HEK293 (cell line): ENCODE measurements around the gene NPRL2.
A peak's percentile ranks its signal among the peaks of the same experiment; 100 is the strongest.

Source experiments
- CTCF ChIA-PET: fragments of 350-600 bp; formaldehyde crosslinking; extraction: SDS; loops from one replicate; lab custom pipeline; 2021; ENCODE audit warnings: antibody characterized with exemption; lab: Yijun Ruan, JAX
- POLR2A ChIA-PET: fragments of 300-600 bp; formaldehyde crosslinking; extraction: SDS; loops from one replicate; lab custom pipeline; 2020; ENCODE audit warnings: antibody characterized with exemption, inconsistent platforms; lab: Yijun Ruan, JAX
- H3K27ac ChIP-seq: fragments of 200-500 bp; sonication (Bioruptor generic); 2 replicates; pipeline ENCODE4 v1.5.1; 2014; ENCODE audit warnings: low read depth, low read length, control low read depth, inconsistent platforms; ENCODE audit errors: extremely low read depth
- H3K36me3 ChIP-seq, 2 experiments: fragments of 200-500 bp in 1 of 2; sonication (Bioruptor generic) in 1 of 2; 1 replicate in 1 of 2; 2 replicates in 1 of 2; pipeline ENCODE4 v1.5.1; 2014 to 2017; ENCODE audit warnings: inconsistent platforms in 2 of 2, low read length in 2 of 2; ENCODE audit not compliant: control insufficient read depth in 2 of 2, insufficient read depth in 1 of 2
- H3K4me1 ChIP-seq: fragments of 200-500 bp; sonication (Bioruptor generic); 2 replicates; pipeline ENCODE4 v1.5.1; 2014; ENCODE audit warnings: mild to moderate bottlenecking, low read length, inconsistent platforms; ENCODE audit not compliant: control insufficient read depth, insufficient read depth
- H3K4me3 ChIP-seq: 2 replicates; pipeline ENCODE4 v1.5.1; 2011; ENCODE audit warnings: low read depth, mild to moderate bottlenecking, control low read depth, low read length, moderate library complexity
- H3K9me3 ChIP-seq: fragments of 200-500 bp; sonication (Bioruptor generic); 2 replicates; pipeline ENCODE4 v1.5.1; 2014; ENCODE audit warnings: low read depth, low read length, inconsistent platforms; ENCODE audit not compliant: control insufficient read depth, insufficient read depth
- GLIS1 ChIP-seq: fragments of 450-650 bp; formaldehyde crosslinking; IDR thresholded peaks from 2 replicates; pipeline ENCODE4 v1.5.1; 2016; ENCODE audit warnings: missing biosample characterization, missing genetic modification characterization
- KLF8 ChIP-seq: fragments of 450-650 bp; formaldehyde crosslinking; IDR thresholded peaks from 2 replicates; pipeline ENCODE4 v1.5.1; 2016; ENCODE audit warnings: missing biosample characterization, missing genetic modification characterization
- MZF1 ChIP-seq: fragments of 450-650 bp; formaldehyde crosslinking; IDR thresholded peaks from 2 replicates; pipeline ENCODE4 v1.5.1; 2017; ENCODE audit warnings: missing biosample characterization, missing genetic modification characterization, borderline replicate concordance
- OSR2 ChIP-seq: fragments of 450-650 bp; formaldehyde crosslinking; IDR thresholded peaks from 2 replicates; pipeline ENCODE4 v1.5.1; 2016; ENCODE audit warnings: missing biosample characterization, missing genetic modification characterization
- OVOL3 ChIP-seq: fragments of 450-650 bp; formaldehyde crosslinking; IDR thresholded peaks from 2 replicates; pipeline ENCODE4 v1.5.1; 2016; ENCODE audit warnings: missing biosample characterization, missing genetic modification characterization
- REST ChIP-seq: fragments of 450-650 bp; formaldehyde crosslinking; IDR thresholded peaks from 2 replicates; pipeline ENCODE4 v1.5.1; 2016; ENCODE audit warnings: missing biosample characterization, missing genetic modification characterization
- SCRT2 ChIP-seq: fragments of 450-650 bp; formaldehyde crosslinking; IDR thresholded peaks from 2 replicates; pipeline ENCODE4 v1.5.1; 2016; ENCODE audit warnings: missing biosample characterization, missing genetic modification characterization
- SP2 ChIP-seq: fragments of 450-650 bp; formaldehyde crosslinking; IDR thresholded peaks from 2 replicates; pipeline ENCODE4 v1.5.1; 2016; ENCODE audit warnings: missing biosample characterization, missing genetic modification characterization
- WT1 ChIP-seq: fragments of 450-650 bp; formaldehyde crosslinking; IDR thresholded peaks from 2 replicates; pipeline ENCODE4 v1.5.1; 2016; ENCODE audit warnings: missing biosample characterization, missing genetic modification characterization
- ZNF175 ChIP-seq: fragments of 450-650 bp; formaldehyde crosslinking; IDR thresholded peaks from 2 replicates; pipeline ENCODE4 v1.5.1; 2016; ENCODE audit warnings: missing biosample characterization, missing genetic modification characterization
- ZNF2 ChIP-seq: fragments of 450-650 bp; formaldehyde crosslinking; IDR thresholded peaks from 2 replicates; pipeline ENCODE4 v1.5.1; 2016; ENCODE audit warnings: missing biosample characterization, missing genetic modification characterization
- ZNF214 ChIP-seq: fragments of 450-650 bp; formaldehyde crosslinking; IDR thresholded peaks from 2 replicates; pipeline ENCODE4 v1.5.1; 2017; ENCODE audit warnings: missing biosample characterization, mild to moderate bottlenecking, missing genetic modification characterization, borderline replicate concordance
- ZNF223 ChIP-seq: fragments of 450-650 bp; formaldehyde crosslinking; IDR thresholded peaks from 2 replicates; pipeline ENCODE4 v1.5.1; 2016; ENCODE audit warnings: missing biosample characterization, missing genetic modification characterization
- ZNF26 ChIP-seq: fragments of 450-650 bp; formaldehyde crosslinking; IDR thresholded peaks from 2 replicates; pipeline ENCODE4 v1.5.1; 2016; ENCODE audit warnings: missing biosample characterization, missing genetic modification characterization
- ZNF280D ChIP-seq: fragments of 450-650 bp; formaldehyde crosslinking; IDR thresholded peaks from 2 replicates; pipeline ENCODE4 v1.5.1; 2016; ENCODE audit warnings: missing biosample characterization, missing genetic modification characterization
- ZNF292 ChIP-seq: fragments of 450-650 bp; formaldehyde crosslinking; IDR thresholded peaks from 2 replicates; pipeline ENCODE4 v1.5.1; 2016; ENCODE audit warnings: low read depth, missing biosample characterization, missing genetic modification characterization, borderline replicate concordance
- ZNF302 ChIP-seq: fragments of 450-650 bp; formaldehyde crosslinking; IDR thresholded peaks from 2 replicates; pipeline ENCODE4 v1.5.1; 2016; ENCODE audit warnings: missing biosample characterization, missing genetic modification characterization, low read depth
- ZNF529 ChIP-seq: fragments of 450-650 bp; formaldehyde crosslinking; IDR thresholded peaks from 2 replicates; pipeline ENCODE4 v1.5.1; 2017; ENCODE audit warnings: missing genetic modification characterization, missing biosample characterization; ENCODE audit not compliant: insufficient replicate concordance
- ZNF600 ChIP-seq: fragments of 450-650 bp; formaldehyde crosslinking; IDR thresholded peaks from 2 replicates; pipeline ENCODE4 v1.5.1; 2016; ENCODE audit warnings: missing biosample characterization, missing genetic modification characterization
- ZNF677 ChIP-seq: fragments of 450-650 bp; IDR thresholded peaks from 2 replicates; pipeline ENCODE4 v1.5.0; 2018; ENCODE audit warnings: missing biosample characterization, mild to moderate bottlenecking, missing genetic modification characterization, moderate library complexity
- ZNF785 ChIP-seq: fragments of 450-650 bp; formaldehyde crosslinking; IDR thresholded peaks from 2 replicates; pipeline ENCODE4 v1.5.1; 2016; ENCODE audit warnings: missing biosample characterization, missing genetic modification characterization
- ZNF837 ChIP-seq: fragments of 450-650 bp; formaldehyde crosslinking; IDR thresholded peaks from 2 replicates; pipeline ENCODE4 v1.5.1; 2016; ENCODE audit warnings: missing biosample characterization, missing genetic modification characterization
- TF ChIP-seq, protein P1 (sequence below): fragments of 450-650 bp; formaldehyde crosslinking; IDR thresholded peaks from 2 replicates; pipeline ENCODE4 v1.5.1; 2017; ENCODE audit warnings: missing biosample characterization, missing genetic modification characterization
- TF ChIP-seq, protein P2 (sequence below): fragments of 450-650 bp; formaldehyde crosslinking; IDR thresholded peaks from 2 replicates; pipeline ENCODE4 v1.5.1; 2016; ENCODE audit warnings: missing biosample characterization, missing genetic modification characterization

The NPRL2 gene

GRCh38 chr3:50337175-50337861 lies 13.3 kb downstream of the NPRL2 start:
- CTCF ChIA-PET, result interaction anchor here (1.0 to 2.6 kb wide), 7 partner anchors 9 to 205 kb away, joined by 3 to 13 read pairs (median 5); partner anchors contain the start of gene TUSC2
- Histone ChIP-seq H3K9me3 (no peaks in the 10 kb centered on the region), H3K36me3 (peaks cover 3 to 28% of the 10 kb centered on the region in 2 experiments; a peak in 2 of 3 replicates), H3K4me1 (no peaks in the 10 kb centered on the region; the same call in 1 of the 2 replicates), H3K4me3 (peak overlapping the region; percentile 96), H3K27ac (peak overlapping the region; percentile 88)
- POLR2A ChIA-PET, result interaction anchor here (0.6 to 2.7 kb wide), 27 partner anchors 8 to 1059 kb away, joined by 3 to 63 read pairs (median 5); partner anchors contain the start of genes CYB561D2, GNAI2, HEMK1 and HYAL2
- TF ChIP-seq ZNF302 (tag by site-specific recombination) (no peak), ZNF600 (peak; percentile 75), OSR2 (no peak), SP2 (tag by site-specific recombination) (peak; percentile 92), ZNF785 (tag by site-specific recombination) (0 out of 2 replicates have a peak, but pooled peaks have one; percentile 44), ZNF677 (no peak), ZNF2 (tag by site-specific recombination) (peak; percentile 70; the same call in 1 of the 2 replicates), WT1 (no peak), OVOL3 (peak; percentile 79), GLIS1 (tag by site-specific recombination) (peak; percentile 55), REST (tag by site-specific recombination) (no peak), ZNF837 (tag by site-specific recombination) (no peak), ZNF26 (no peak), ZNF175 (tag by site-specific recombination) (no peak), ZNF280D (no peak), ZNF214 (tag by site-specific recombination) (no peak), ZNF223 (tag by site-specific recombination) (peak; percentile 90), SCRT2 (tag by site-specific recombination) (no peak), MZF1 (no peak), KLF8 (peak; percentile 58; the same call in 1 of the 2 replicates), ZNF292 (no peak), ZNF529 (no peak)
- TF ChIP-seq, protein P1, sequence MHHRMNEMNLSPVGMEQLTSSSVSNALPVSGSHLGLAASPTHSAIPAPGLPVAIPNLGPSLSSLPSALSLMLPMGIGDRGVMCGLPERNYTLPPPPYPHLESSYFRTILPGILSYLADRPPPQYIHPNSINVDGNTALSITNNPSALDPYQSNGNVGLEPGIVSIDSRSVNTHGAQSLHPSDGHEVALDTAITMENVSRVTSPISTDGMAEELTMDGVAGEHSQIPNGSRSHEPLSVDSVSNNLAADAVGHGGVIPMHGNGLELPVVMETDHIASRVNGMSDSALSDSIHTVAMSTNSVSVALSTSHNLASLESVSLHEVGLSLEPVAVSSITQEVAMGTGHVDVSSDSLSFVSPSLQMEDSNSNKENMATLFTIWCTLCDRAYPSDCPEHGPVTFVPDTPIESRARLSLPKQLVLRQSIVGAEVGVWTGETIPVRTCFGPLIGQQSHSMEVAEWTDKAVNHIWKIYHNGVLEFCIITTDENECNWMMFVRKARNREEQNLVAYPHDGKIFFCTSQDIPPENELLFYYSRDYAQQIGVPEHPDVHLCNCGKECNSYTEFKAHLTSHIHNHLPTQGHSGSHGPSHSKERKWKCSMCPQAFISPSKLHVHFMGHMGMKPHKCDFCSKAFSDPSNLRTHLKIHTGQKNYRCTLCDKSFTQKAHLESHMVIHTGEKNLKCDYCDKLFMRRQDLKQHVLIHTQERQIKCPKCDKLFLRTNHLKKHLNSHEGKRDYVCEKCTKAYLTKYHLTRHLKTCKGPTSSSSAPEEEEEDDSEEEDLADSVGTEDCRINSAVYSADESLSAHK (tag by site-specific recombination), result no peak; the same call in 1 of the 2 replicates
- TF ChIP-seq, protein P2, sequence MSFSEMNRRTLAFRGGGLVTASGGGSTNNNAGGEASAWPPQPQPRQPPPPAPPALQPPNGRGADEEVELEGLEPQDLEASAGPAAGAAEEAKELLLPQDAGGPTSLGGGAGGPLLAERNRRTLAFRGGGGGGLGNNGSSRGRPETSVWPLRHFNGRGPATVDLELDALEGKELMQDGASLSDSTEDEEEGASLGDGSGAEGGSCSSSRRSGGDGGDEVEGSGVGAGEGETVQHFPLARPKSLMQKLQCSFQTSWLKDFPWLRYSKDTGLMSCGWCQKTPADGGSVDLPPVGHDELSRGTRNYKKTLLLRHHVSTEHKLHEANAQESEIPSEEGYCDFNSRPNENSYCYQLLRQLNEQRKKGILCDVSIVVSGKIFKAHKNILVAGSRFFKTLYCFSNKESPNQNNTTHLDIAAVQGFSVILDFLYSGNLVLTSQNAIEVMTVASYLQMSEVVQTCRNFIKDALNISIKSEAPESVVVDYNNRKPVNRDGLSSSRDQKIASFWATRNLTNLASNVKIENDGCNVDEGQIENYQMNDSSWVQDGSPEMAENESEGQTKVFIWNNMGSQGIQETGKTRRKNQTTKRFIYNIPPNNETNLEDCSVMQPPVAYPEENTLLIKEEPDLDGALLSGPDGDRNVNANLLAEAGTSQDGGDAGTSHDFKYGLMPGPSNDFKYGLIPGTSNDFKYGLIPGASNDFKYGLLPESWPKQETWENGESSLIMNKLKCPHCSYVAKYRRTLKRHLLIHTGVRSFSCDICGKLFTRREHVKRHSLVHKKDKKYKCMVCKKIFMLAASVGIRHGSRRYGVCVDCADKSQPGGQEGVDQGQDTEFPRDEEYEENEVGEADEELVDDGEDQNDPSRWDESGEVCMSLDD (tag by site-specific recombination), result peak; percentile 77
